T1000 (cell line): Measurements from ENCODE around the gene RANGRF.

Experiments
- DNase-seq: peaks from one replicate; lab custom pipeline; 2025; ENCODE audit warnings: mixed read lengths; lab: John Stamatoyannopoulos, UW

Gene RANGRF

DNA sequence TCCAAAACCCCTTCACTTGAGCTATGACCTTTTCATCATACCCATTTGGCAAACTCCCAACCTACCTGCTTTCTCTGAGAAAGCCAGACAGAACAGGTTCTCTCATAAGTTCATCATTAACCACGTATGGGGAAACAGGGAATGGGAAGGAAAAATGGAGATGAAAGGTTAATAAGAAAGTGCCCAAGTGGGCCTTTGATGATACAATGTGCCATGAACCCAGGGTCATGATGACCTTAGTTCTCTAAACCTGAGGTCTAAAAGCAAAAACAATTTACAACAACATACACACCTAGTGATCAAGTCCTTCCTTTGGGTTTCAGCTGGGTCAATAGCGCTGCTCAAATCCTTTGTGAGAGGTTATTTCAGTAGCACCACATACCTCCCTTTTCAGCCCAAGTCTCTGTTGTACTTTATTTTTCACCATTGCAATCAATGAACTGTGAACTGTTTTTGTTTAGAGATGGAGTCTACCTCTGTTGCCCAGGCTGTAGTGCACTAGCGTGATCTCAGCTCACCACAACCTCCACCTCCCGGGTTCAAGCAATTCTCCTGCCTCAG is 14.5 kb upstream of the RANGRF start:
- no peak for DNase-seq

DNA sequence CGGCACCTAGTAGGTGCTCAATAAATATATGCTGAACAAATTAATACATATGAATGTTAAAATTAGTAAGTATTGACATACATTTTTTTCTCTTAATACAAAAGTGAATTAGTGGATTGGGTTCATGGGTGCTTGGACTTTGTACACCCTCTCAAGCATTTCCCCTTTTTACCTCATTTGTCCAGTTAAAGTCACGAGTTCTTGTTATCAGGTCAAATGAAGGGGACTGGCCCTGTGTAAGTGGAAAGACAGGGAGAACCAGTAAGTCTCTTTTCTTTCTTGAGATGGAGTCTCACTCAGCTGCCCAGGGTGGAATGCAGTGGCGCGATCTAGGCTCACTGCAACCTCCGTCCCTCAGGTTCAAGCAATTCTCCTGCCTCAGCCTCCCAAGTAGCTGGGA is 13.7 kb upstream of the RANGRF start:
- no peak for DNase-seq

DNA sequence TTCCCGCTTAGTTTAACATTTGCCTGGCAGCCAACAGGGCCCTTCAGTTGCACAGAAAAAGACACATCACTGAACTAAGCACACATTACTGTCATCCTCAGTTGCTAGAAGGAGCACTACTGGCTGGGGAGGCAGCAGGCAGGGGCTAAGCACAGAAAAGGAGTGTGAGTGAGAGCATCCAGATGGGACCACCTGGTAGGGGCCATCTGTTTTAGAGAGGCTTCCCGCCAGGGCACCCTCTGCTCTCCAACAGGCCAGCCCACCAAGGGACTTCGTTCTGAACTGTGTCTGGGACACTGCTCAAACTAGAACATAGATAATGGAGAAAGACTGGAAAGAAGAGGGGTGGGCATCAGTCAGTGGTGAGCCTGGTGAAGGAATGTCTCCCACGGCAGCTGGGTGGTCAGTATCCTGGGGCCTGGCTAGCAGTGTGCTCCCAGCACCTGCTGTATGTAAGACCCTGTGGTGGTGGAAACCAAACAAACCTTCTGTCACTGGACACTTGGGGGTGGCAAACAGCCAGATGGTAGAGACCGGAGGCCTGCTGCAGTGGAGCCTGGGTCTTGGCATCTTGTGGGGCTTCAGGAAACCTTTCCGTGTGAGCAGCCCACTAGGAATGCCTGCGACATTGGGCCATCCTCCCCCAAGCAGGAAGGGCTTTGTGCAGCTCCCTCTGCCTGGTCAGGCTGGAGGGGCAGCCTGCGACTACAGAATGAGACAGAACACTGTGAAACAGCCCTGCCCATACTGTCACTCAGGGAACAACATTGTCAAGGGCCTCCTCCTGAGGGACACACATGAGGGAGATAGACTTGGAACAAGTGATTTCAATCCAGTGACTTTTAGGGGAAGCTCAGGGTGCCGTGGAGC is 12.8 kb upstream of the RANGRF start:
- no peak for DNase-seq

DNA sequence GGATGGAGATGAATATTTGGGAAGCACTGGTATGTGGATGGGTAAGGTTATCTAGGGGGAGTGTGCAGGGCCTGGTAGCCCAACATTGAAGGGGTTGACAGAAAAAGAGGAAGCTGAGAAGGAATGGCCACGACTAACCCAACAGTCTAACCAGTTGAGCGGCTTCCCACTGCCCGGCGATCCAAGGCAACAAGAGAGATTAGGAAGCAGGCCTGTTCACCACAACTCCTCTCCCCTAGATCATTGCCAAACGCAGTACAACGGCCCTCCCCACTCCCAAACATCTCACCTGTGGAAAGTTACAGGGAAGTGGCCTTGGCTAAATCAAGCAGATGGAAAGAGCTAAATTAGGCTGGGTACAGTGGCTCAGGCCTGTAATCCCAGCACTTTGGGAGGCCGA is 11.2 kb upstream of the RANGRF start:
- DNase-seq, result no peak

DNA sequence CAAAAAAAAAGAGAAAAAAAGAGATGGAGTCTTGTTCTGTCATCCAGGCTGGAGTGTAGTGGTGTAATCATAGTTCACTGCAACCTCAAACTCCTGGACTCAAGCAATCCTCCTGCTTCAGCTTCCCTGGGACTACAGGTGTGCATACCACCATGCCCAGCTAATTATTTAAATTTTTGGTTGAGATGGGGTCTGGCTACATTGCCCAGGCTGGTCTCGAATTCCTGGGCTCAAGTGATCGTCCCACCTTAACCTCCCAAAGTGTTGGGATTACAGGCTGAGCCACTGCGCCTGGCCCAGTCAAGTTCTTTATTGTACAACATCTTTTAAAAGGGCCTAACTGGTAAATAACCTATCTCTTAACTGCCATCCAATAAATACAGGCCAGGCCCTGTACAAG is 6.1 kb upstream of the RANGRF start:
- no peak for DNase-seq

DNA sequence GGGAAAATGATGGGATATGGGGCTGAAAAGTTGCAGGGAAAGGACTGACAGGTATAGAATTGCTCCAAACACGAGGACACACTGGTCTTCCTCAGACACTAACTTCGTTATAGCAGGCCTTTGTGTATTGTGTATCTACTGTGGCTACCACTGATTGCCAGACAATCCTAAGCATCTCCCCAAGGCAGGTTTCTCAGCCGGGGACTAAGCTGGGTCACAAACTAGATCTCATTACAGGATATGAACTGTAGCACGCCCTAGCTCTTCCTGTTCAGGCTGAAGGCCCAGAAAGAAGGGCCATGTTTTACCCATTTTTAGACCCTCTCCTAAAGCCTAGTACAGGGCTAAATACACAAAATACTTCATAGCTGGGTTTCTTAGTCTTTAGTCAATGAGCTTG is 5.1 kb upstream of the RANGRF start:
- DNase-seq, result no peak

DNA sequence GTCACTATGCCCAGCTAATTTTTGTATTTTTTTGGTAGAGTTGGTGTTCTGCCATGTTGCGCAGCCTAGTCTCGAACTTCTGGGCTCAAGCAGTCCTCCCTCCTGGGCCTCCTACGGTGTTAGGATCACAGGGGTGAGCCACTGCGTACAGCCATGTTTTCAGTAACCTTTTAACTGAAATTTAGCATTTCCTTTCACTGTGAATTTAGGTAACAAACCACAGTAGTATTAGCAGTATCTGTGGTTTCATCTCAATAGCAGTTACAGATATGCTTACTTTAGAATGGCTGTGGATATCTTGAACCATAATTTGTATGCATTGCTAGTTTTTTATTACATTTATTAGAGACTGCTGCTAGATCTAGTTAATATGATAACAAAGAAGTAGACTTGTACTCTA is 4.3 kb upstream of the RANGRF start:
- no peak for DNase-seq

DNA sequence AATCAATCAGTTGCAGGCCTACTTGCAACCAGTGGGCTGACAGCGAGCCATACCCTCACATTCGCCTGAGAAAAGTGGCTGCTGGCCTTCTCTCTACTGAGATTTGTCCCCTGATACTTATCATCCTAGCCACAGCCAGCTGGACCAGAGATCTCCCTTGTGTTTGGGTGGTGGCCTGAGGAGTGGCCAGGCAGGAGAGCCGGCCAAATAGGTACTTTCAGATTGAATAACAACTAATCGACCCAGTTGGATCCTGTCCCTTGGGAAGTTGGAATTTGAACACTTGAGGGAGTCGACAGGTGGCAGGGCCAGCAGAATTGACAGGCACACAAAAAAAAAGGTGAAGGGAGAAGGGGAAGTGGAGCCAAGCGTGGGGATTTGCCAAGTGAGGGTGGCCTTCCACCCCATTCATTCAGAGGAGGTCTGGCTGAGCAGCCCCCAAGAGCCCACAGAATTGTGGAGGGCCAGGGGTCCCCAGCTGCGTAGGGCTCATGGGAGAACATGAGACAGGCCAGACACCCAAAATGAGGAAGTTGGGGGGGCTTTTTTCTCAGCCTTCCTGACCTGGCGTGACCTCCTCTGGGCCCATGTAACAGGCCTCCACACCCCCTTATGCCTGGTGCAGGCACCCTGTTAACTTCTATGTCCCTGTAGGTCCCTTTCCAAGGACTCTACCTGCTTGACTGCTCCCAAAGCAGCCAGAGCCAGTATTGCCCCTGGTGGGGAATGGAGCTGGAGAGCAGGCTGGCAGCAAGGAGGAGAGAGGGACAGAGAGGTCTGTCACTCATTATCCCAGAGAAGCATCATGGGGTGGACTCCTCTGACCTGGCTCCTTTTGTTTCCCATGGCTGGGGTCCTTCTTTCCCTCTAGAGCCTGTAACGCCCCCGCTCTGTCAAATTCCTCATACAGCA is 2.9 kb upstream of the RANGRF start:
- DNase-seq, result no peak

DNA sequence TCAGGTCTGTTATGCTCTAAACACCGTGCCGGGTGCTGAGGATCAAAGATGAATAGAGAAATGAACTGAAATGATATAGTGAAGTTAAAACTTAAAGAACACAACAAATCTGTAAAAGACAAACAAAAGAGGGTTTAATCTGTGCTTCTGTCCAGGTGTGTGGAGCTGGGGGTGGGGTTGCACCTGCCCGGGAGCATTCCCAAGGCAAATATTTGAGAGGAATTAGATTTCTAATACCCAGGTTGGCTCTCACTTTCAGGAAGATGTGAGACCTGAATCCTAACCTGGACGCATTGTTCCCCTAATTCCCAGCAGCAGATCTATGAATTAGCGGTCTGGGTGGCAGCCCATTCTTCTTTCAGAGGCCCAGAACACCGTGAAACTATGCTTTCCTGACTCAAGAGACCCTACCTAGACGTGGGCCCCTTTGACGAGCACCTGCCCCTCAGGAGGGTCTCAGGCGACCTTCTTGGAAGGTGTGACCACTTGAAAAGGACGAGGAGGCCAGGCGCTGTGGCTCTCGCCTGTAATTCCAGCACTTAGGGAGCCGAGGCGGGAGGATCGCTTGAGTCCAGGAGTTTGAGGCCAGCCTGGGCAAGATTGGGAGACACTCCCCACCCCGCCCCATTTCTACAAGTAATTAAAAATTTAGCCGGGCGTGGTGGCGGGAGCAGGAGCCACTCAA is 677 bp upstream of the RANGRF start:
- DNase-seq, result no peak

DNA sequence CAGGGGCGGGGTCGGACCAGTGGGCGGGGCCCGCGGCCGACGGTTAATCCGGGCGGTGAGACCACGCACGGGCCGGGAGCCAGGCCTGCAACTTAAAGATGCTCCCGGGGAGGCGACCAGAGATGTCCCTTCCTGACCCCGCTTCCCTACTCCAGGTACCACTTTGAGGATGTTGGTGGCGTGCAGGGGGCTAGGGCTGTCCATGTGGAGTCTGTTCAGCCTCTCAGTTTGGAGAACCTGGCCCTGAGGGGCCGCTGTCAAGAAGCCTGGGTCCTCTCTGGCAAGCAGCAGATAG is 580 bp downstream of the RANGRF start:
- no peak for DNase-seq

DNA sequence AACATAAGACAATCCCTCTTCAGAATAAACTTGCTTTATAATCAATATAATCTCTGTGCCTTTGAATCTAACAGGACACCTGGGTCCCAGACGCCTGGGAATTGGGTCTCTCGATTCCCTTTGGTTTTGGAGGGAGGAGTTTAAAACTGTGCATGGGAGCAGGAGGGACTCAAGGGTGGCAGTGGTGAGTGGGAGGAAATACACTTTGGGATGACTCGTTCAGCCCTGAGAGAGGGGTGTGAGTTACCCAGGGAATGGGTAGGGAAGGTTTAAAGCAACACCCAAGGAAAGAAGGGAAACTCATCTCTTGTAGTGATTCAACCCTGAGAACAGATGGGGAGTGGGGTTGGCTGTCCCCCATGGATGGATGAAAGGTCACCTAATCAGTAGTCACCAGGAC is 1.6 kb downstream of the RANGRF start:
- DNase-seq, result no peak

DNA sequence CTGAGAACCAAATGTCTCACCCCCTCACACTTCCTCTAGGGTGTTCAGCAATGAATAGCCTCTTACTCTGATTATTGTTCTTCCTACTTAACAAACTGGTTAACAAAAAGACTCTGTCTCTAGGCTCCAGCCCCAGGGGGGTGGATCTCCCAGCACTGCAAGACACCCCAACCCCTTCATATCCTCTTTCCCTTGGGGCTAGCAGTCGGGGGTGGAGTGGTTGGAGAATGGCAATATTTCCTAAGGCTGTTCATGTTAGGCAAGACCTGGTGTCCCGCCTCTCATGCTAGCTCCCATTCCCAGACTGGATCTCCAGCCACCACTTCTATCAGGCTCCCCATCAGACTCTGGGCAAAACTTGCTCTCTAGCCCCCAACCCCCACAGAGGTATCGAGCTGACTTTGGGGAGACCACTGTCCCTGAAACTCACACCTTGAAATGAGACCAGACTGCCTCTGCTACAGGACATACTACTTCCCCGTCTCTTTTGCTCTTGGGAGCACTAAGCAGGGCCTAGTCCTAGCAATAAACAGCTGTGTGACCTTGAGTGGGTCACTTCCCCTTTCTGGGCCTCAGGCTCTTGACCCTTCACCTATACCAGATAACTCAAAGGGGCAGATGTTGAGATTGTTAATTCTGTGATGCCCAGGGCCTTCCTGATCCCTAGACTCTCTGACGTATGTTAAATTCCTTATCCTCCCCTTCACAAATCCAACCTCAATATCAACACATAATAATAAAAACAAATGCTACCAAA is 4.3 kb downstream of the RANGRF start:
- no peak for DNase-seq

DNA sequence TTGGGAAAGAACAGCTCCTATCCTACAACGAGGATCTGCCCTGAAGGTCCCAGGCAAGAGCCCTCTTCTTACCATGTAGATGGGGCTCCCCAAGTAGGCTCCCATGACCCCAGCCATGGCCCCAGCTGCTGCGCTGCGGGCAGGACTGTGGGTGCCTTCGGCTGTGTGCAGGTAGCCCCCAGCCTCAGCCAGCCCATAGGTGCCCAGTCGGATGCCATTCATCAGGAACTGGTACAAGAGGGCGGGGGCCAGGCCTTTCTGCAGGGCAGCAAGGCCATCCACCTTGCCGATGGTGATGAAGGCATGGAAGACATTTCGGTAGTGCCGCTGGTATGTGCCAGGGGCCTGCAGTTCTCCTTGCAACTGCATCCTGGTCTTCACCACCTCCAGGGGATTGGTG is 5.9 kb downstream of the RANGRF start:
- DNase-seq, result no peak

DNA sequence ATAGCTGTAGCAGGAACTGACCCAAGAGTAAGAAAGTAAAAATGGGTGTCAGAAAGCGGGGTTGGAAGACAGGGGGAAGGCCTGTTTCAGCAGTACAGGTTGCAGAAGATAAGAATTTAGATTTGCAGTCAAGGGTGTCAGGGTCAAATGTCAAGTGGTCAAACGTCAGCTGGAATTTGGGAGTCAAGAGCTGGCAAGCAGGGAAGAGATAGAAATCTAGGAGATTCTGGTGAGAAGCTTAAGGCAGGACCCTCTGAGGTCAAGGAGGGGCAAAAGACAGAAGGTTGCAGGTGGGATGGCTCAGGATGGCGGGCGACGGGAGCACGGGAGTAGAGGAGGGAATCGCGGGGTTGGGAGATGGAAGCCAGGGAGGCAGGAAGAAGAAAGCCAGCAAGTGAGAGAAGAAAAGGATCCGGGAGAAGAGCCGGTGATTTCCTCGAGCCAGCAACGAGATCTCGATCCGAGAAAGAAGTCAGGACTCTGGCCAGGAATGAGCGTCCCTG is 6.4 kb downstream of the RANGRF start:
- no peak for DNase-seq

DNA sequence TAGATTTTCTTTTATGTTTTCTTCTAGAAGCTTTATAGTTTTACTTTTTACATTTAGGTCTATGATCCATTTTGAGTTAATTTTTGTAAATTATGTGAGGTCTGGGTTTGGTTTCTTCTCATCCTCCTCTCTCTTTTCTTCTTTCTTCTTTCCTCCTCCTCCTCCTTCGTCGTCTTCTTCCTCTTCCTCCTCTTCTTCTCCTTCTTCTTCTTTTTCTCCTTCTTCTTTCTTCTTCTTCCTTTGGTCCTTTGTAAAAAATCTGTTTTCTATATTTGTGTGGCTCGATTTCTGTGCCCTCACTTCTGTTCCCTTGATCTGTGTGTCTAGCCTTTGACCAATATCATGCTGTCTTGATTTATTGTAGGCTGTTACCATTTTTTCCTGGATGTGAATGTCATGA is 11.8 kb downstream of the RANGRF start:
- no peak for DNase-seq

DNA sequence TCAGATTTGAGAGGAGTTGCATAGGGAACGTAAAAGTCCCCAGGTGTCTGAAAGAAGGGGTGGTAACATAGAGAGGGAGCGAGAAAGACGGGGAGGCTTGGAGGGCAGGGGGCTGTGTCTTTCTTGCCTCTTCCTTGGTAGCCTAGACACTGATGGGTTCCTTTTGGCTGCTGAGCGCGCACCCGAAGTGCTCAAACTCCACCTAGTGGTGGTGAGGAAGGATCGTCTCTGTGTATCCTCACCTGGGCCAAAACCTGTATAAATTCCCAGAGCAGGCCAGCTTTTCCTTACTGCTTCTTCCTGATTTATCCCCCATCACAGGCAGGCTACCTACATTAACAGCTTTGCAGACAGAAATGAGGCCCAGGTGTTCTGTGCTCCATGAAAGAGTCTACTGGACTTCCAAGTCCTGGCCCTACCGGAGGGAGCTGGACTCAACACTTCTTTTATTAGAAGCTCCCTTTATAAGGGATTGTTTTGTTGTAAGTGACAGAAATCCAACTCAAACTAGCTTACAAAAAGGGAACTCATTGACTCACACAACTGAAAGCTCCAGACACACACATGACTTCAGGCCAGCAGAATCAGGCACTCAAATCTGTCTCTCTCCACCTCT is 12.3 kb downstream of the RANGRF start:
- no peak for DNase-seq

DNA sequence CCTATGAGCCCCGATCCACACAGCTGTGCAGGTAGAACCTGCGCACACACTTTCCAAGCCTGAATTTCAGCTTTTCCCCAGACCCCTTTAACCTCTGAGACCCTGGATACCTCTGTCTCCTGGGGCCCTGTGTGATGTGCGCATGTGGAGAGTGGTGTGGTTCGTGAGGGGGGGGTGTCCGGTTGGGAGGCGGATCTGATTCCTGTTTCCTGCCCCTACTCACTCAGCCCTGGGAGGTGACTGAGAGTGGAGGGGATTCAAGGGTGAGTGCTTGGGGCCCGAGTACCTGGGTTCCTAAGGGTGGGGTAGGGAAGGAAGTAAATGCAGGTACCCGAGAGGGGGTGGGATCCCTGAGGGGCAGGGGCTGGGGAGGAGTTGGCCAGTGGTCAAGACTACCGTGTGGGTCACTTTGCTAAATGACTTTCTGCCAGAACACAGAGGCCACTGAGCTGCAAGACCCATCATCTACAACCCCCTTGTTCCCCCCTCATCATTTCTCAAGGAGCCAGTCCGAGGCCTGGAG is 22.2 kb downstream of the RANGRF start:
- no peak for DNase-seq

DNA sequence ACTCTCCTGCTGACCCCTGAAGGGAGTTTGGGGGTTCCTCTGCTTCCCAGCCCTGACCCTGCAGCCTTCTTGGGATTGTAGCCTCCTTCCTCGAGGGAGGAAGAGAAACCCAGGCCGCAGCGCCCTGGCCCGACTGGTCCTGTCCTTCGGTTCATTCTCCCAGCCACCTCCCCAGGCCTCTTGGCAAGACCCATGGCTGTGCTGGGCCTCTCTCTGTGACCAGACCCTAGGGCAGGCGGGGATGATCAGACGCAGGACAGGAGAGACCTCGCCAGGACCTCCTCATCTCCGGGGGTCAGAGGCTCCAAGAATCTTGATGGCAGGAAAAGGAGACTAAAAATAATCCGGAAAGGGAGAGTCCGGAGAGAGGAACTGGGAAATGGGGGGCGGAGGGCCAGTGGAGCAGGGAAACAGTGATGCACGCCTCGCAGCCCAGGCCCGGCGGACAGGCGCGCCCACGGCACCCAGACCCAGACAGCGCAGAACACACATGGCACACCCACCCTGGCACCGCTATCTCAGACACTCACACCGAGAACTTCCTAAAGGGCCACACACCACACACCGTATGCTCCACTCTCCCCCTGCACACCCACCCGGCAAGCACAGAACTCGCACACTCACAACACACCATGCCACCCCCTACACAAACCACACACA is 22.8 kb downstream of the RANGRF start:
- no peak for DNase-seq

DNA sequence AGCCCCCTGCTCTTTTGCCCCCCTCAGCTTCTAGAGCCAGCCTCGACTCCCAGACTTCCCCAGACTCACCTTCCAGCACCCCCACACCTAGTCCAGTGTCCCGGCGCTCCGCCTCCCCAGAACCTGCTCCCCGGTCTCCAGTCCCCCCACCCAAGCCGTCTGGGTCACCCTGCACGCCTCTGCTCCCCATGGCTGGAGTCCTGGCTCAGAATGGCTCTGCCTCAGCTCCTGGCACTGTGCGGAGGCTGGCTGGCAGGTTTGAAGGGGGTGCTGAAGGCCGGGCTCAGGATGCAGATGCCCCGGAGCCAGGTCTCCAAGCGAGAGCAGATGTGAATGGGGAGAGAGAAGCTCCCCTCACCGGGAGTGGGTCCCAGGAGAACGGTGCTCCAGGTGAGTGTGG is 23.8 kb downstream of the RANGRF start:
- no peak for DNase-seq
